GM12891 (cell line): ENCODE results near the gene APBA2.

ENCODE experiments used
- POLR2A ChIP-seq: IDR thresholded peaks from 2 replicates; pipeline ENCODE4 v1.6.1; 2011; ENCODE audit warnings: low read depth, low read length, control low read depth
- TAF1 ChIP-seq: IDR thresholded peaks from 2 replicates; pipeline ENCODE4 v1.6.1; 2011; ENCODE audit warnings: low read depth, low read length, control low read depth

- no peak for TF ChIP-seq TAF1
- no peak for TF ChIP-seq POLR2A
These were observed 34.2 kb downstream of the APBA2 start for GRCh38 chr15:28919679-28920655.
